Measurements from ENCODE around the gene OR9G1. TPM values are rescaled to one million over a fixed set of nuclear protein-coding genes. Genes with fewer than 3 reads are reported as not detected.

OR9G1 gene
- polyA plus RNA-seq (2012; rRNA removed) = not detected in 2 replicates
- not detected in 2 replicates for polyA plus RNA-seq (2012; cell fraction: cytosol; rRNA removed)
- polyA plus RNA-seq (2012; cell fraction: nucleus; rRNA removed) = not detected in 2 replicates

GRCh38 chr11:56698795-56699194 lies at the start of gene OR9G1:
TSS of gene OR9G1 (plus strand) at chr11:56699095. CDS start at chr11:56700388, 1,293 bp downstream.
- TF ChIP-seq FOXJ3 (CRISPR knock-in tag; IDR thresholded peaks at IDR 0.05) (no peak), JUND (IDR thresholded peaks at IDR 0.05) (no peak), USF2 (IDR thresholded peaks at IDR 0.05; ENCODE audit: borderline replicate concordance, low read depth, low read length) (no peak), MAX (IDR thresholded peaks at IDR 0.05; ENCODE audit: low read depth) (no peak), POLR2AphosphoS5 (IDR thresholded peaks at IDR 0.05; ENCODE audit: low read depth, low read length) (no peak), TCF12 (IDR thresholded peaks at IDR 0.05) (no peak), USF1 (IDR thresholded peaks at IDR 0.05; ENCODE audit: borderline replicate concordance, low read depth) (no peak), RCOR1 (IDR thresholded peaks at IDR 0.05; ENCODE audit: low read length) (no peak), NFIC (IDR thresholded peaks at IDR 0.05; ENCODE audit: borderline replicate concordance) (no peak), FOSL2 (IDR thresholded peaks at IDR 0.05; ENCODE audit: borderline replicate concordance, low read depth) (no peak), GATA2 (CRISPR knock-in tag; IDR thresholded peaks at IDR 0.05) (no peak), EZH2phosphoT487 (IDR thresholded peaks at IDR 0.05; ENCODE audit: borderline replicate concordance, low read depth) (no peak), ELF1 (IDR thresholded peaks at IDR 0.05) (no peak), NRF1 (IDR thresholded peaks at IDR 0.05; ENCODE audit: low read depth, low read length) (no peak)
- no peak within 1 kb of the TSS for H3K4me2 ChIP-seq
- H3K9me3 ChIP-seq = no peaks in the 10 kb centered on the region
- no peak within 1 kb of the TSS for H2AFZ ChIP-seq (ENCODE audit: low read depth)
- H3K27me3 ChIP-seq (ENCODE audit: insufficient read depth) = no peaks in the 10 kb centered on the region
- H3K36me3 ChIP-seq (replicated peaks in 1 of 2; ENCODE audit: control insufficient read depth in 1 of 2, insufficient read depth in 2 of 2, low read length in 1 of 2) = no peaks in the 10 kb centered on the region
- H3K27ac ChIP-seq (ENCODE audit: low read depth in 2 of 2, low read length in 1 of 2) = no peak within 1 kb of the TSS
- no peak within 1 kb of the TSS for H3K9ac ChIP-seq
- no peaks in the 10 kb centered on the region for H4K20me1 ChIP-seq (ENCODE audit: insufficient read depth)
- no peak for DNase-seq
- H3K4me3 ChIP-seq (ENCODE audit: low read depth in 2 of 2, low read length in 1 of 2) = no peak within 1 kb of the TSS
- no peaks in the 10 kb centered on the region for H3K9me2 ChIP-seq
- H3K4me1 ChIP-seq (ENCODE audit: control insufficient read depth in 1 of 2, insufficient read depth in 2 of 2, low read depth in 1 of 2, low read length in 1 of 2) = no peaks in the 10 kb centered on the region
- POLR2A ChIA-PET = no interaction called here
- CTCF ChIA-PET = no interaction called here
- no peaks in the 10 kb centered on the region for H3F3A ChIP-seq (replicated peaks; ENCODE audit: insufficient read depth)
- no peaks in the 10 kb centered on the region for H3K79me2 ChIP-seq (ENCODE audit: insufficient read depth)
- WGBS (ENCODE audit: low lambda C conversion rate) = 8% methylated on average over 1 of the region's 1 CpG

GRCh38 chr11:56659755-56660154 lies 39.1 kb upstream of the OR9G1 start:
- H3K27me3 ChIP-seq (ENCODE audit: insufficient read depth) = no peaks in the 10 kb centered on the region

More at GRCh38 chr11:56659755-56660154, 39.1 kb upstream of the OR9G1 start:
- no peak for TF ChIP-seq EP300 (IDR thresholded peaks at IDR 0.05; ENCODE audit: borderline replicate concordance in 1 of 2, low read depth in 1 of 2, low read length in 1 of 2)
- Histone ChIP-seq H3K4me1 (ENCODE audit: control insufficient read depth in 1 of 2, insufficient read depth in 2 of 2, low read depth in 1 of 2, low read length in 1 of 2) (no peaks in the 10 kb centered on the region), H3K79me2 (ENCODE audit: insufficient read depth) (no peaks in the 10 kb centered on the region), H3K9ac (no peak overlapping the region), H3K9me3 (no peaks in the 10 kb centered on the region), H3K27ac (ENCODE audit: low read depth in 2 of 2, low read length in 1 of 2) (no peak overlapping the region), H2AFZ (ENCODE audit: low read depth) (no peak overlapping the region), H3K36me3 (replicated peaks in 1 of 2; ENCODE audit: control insufficient read depth in 1 of 2, insufficient read depth in 2 of 2, low read length in 1 of 2) (no peaks in the 10 kb centered on the region), H4K20me1 (ENCODE audit: insufficient read depth) (no peaks in the 10 kb centered on the region), H3K9me2 (no peaks in the 10 kb centered on the region), H3F3A (replicated peaks; ENCODE audit: insufficient read depth) (no peaks in the 10 kb centered on the region), H3K4me2 (no peak overlapping the region), H3K4me3 (ENCODE audit: low read depth in 2 of 2, low read length in 1 of 2) (no peak overlapping the region)
- DNase-seq = no peak
- CTCF ChIA-PET = no interaction called here
- POLR2A ChIA-PET = no interaction called here
- 16% methylated on average over 3 of the region's 3 CpGs for WGBS (ENCODE audit: low lambda C conversion rate)
